MM.1S (cell line): ENCODE measurements around the gene CNTRL.

Experiments
- DNase-seq: peaks from one replicate; pipeline ENCODE4 v3.0.0-alpha.2; 2015
- H2AFZ ChIP-seq: fragments of 300-600 bp; sonication (generic); 2 replicates; pipeline ENCODE4 v1.6.0; 2016; ENCODE audit warnings: antibody characterized with exemption, low read length
- H3F3A ChIP-seq: fragments of 300-600 bp; sonication (generic); 2 replicates; pipeline ENCODE4 v1.6.1; 2016; ENCODE audit warnings: mild to moderate bottlenecking, antibody characterized with exemption, low read length, moderate library complexity, mixed read lengths; ENCODE audit not compliant: insufficient read depth
- H3K27ac ChIP-seq: fragments of 300-600 bp; sonication (generic); 2 replicates; pipeline ENCODE4 v1.5.1; 2016; ENCODE audit warnings: mild to moderate bottlenecking, low read length
- H3K27me3 ChIP-seq: fragments of 300-600 bp; sonication (generic); replicated peaks from 2 replicates; pipeline ENCODE4 v1.6.0; 2016; ENCODE audit warnings: low read length; ENCODE audit not compliant: insufficient read depth
- H3K36me3 ChIP-seq: fragments of 300-600 bp; sonication (generic); replicated peaks from 2 replicates; pipeline ENCODE4 v1.6.1; 2016; ENCODE audit warnings: mild to moderate bottlenecking, low read length, mixed read lengths; ENCODE audit not compliant: insufficient read depth
- H3K4me1 ChIP-seq: fragments of 300-600 bp; sonication (generic); 2 replicates; pipeline ENCODE4 v1.6.1; 2016; ENCODE audit warnings: low read length, mixed read lengths
- H3K4me2 ChIP-seq: fragments of 300-600 bp; sonication (generic); 2 replicates; pipeline ENCODE4 v1.6.0; 2016; ENCODE audit warnings: low read depth, low read length
- H3K4me3 ChIP-seq: fragments of 300-600 bp; sonication (generic); 2 replicates; pipeline ENCODE4 v1.5.1; 2016; ENCODE audit warnings: low read length, mixed read lengths
- H3K79me2 ChIP-seq: fragments of 300-600 bp; sonication (generic); 2 replicates; pipeline ENCODE4 v1.6.1; 2016; ENCODE audit warnings: mixed run types, low read length, mixed read lengths
- H3K9ac ChIP-seq: fragments of 300-600 bp; sonication (generic); 2 replicates; pipeline ENCODE4 v1.6.1; 2016; ENCODE audit warnings: low read length, mixed read lengths
- H3K9me2 ChIP-seq: fragments of 300-600 bp; sonication (generic); replicated peaks from 2 replicates; pipeline ENCODE4 v1.6.1; 2016; ENCODE audit warnings: mild to moderate bottlenecking, low read length, mixed read lengths; ENCODE audit not compliant: insufficient read depth
- H3K9me3 ChIP-seq: fragments of 300-600 bp; sonication (generic); replicated peaks from 2 replicates; pipeline ENCODE4 v1.6.1; 2016; ENCODE audit warnings: mild to moderate bottlenecking, low read length, mixed read lengths; ENCODE audit not compliant: insufficient read depth
- H4K20me1 ChIP-seq: fragments of 300-600 bp; sonication (generic); 2 replicates; pipeline ENCODE4 v1.6.1; 2016; ENCODE audit warnings: mild to moderate bottlenecking, low read length, moderate library complexity, mixed read lengths; ENCODE audit not compliant: insufficient read depth
- EZH2 ChIP-seq: fragments of 300-600 bp; sonication (generic); optimal IDR thresholded peaks from 2 replicates; pipeline ENCODE3; 2017; ENCODE audit warnings: low read depth, mild to moderate bottlenecking, antibody characterized with exemption, low read length, mixed read lengths
- EZH2phosphoT487 ChIP-seq: fragments of 300-600 bp; sonication (generic); IDR thresholded peaks from 2 replicates; pipeline ENCODE4 v1.6.1; 2018; ENCODE audit warnings: antibody characterized with exemption, low read length
- TF ChIP-seq, protein P1 (sequence below): fragments of 300-600 bp; sonication (generic); IDR thresholded peaks from 2 replicates; pipeline ENCODE4 v1.5.1; 2016; ENCODE audit warnings: antibody characterized with exemption, low read length, mixed read lengths

The CNTRL gene

GRCh38 chr9:121191235-121191634, 116.5 kb downstream of the CNTRL start:
- Histone ChIP-seq H3K9me3 (no peaks in the 10 kb centered on the region), H3K36me3 (peaks cover 3% of the 10 kb centered on the region), H3K9me2 (no peaks in the 10 kb centered on the region), H3K4me1 (no peaks in the 10 kb centered on the region), H4K20me1 (peaks cover 47% of the 10 kb centered on the region), H2AFZ (no peak overlapping the region), H3K4me2 (no peak overlapping the region), H3K4me3 (no peak overlapping the region), H3K79me2 (peaks cover 96% of the 10 kb centered on the region), H3F3A (no peaks in the 10 kb centered on the region), H3K9ac (no peak overlapping the region), H3K27ac (no peak overlapping the region), H3K27me3 (no peaks in the 10 kb centered on the region)
- DNase-seq = no peak
- TF ChIP-seq, protein P1, sequence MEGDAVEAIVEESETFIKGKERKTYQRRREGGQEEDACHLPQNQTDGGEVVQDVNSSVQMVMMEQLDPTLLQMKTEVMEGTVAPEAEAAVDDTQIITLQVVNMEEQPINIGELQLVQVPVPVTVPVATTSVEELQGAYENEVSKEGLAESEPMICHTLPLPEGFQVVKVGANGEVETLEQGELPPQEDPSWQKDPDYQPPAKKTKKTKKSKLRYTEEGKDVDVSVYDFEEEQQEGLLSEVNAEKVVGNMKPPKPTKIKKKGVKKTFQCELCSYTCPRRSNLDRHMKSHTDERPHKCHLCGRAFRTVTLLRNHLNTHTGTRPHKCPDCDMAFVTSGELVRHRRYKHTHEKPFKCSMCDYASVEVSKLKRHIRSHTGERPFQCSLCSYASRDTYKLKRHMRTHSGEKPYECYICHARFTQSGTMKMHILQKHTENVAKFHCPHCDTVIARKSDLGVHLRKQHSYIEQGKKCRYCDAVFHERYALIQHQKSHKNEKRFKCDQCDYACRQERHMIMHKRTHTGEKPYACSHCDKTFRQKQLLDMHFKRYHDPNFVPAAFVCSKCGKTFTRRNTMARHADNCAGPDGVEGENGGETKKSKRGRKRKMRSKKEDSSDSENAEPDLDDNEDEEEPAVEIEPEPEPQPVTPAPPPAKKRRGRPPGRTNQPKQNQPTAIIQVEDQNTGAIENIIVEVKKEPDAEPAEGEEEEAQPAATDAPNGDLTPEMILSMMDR = no peak
- TF ChIP-seq EZH2phosphoT487 = no peak
- no peak for TF ChIP-seq EZH2

GRCh38 chr9:121192518-121192917, 117.8 kb downstream of the CNTRL start:
- TF ChIP-seq, protein P1 = no peak
- TF ChIP-seq EZH2phosphoT487 = no peak
- no peak for TF ChIP-seq EZH2
- H3K4me1 ChIP-seq = peaks cover 8% of the 10 kb centered on the region
- no peaks in the 10 kb centered on the region; the same call in 1 of the 2 replicates for H3K36me3 ChIP-seq
- no peaks in the 10 kb centered on the region for H3K9me3 ChIP-seq
- no peak overlapping the region for H3K9ac ChIP-seq
- H3K27me3 ChIP-seq = no peaks in the 10 kb centered on the region
- no peak overlapping the region for H3K4me3 ChIP-seq
- H3K27ac ChIP-seq = no peak overlapping the region
- peaks cover 60% of the 10 kb centered on the region for H4K20me1 ChIP-seq
- H3K79me2 ChIP-seq = peaks cover 98% of the 10 kb centered on the region
- no peak for DNase-seq
- H3F3A ChIP-seq = no peaks in the 10 kb centered on the region
- no peak overlapping the region for H2AFZ ChIP-seq
- no peak overlapping the region for H3K4me2 ChIP-seq
- H3K9me2 ChIP-seq = no peaks in the 10 kb centered on the region

- Histone ChIP-seq H3K9me3 (no peaks in the 10 kb centered on the region), H3K27ac (no peak overlapping the region), H3K27me3 (no peaks in the 10 kb centered on the region), H3K4me2 (no peak overlapping the region), H2AFZ (no peak overlapping the region), H3K36me3 (no peaks in the 10 kb centered on the region; the same call in 1 of the 2 replicates), H3K9ac (no peak overlapping the region), H3K9me2 (no peaks in the 10 kb centered on the region), H3K4me3 (no peak overlapping the region), H3K79me2 (peaks cover 98% of the 10 kb centered on the region), H4K20me1 (peaks cover 66% of the 10 kb centered on the region), H3F3A (no peaks in the 10 kb centered on the region), H3K4me1 (peaks cover 14% of the 10 kb centered on the region)
- no peak for DNase-seq
- TF ChIP-seq EZH2phosphoT487 (no peak), EZH2 (no peak)
- TF ChIP-seq, protein P1 = no peak
Observed at GRCh38 chr9:121192959-121193640, 118.3 kb downstream of the CNTRL start.
